GM19467 (cell line): ENCODE measurements around the gene APOBEC3C.
"Not testable (repeated sequence)": the region's sequence is repeated elsewhere in the genome, so short reads cannot be mapped to it uniquely, and the experiment has no call there.

ENCODE experiments used
- ATAC-seq: cut with Tn5 transposase; IDR thresholded peaks from one replicate; pipeline ENCODE4 v1.9.1; 2021; ENCODE audit warnings: mild to moderate bottlenecking, moderate library complexity; ENCODE audit not compliant: unreplicated experiment

Gene APOBEC3C

DNA sequence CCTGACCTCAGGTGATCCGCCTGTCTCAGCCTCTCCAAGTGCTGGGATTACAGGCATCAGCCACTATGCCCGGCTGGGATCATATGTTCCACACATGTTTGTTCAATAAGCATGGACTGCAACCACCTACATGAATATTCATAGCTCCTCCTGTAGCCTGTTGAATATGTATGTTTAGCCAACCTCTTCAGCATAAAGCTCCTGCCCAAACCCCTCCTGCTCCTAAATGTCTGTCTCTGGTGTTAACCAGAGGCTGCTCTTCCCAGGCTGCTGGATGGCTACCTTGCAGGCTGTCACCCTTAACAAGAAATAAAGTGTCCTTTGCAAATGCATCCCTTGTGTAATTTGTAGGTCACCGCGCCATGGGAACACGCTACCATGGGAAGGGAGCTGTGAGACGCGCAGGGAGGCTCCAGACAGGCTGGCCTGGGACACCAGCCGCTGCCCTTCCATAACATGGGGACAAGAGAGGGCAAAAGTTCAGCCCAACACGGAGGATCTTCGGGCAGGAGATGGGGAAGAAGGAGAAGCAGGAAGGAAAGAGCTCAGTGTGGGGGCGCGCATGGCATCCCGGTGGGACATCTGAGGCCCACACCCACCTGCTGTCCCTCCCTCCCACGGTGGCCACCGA is 6.1 kb downstream of the APOBEC3C start:
- not testable (repeated sequence) for ATAC-seq

DNA sequence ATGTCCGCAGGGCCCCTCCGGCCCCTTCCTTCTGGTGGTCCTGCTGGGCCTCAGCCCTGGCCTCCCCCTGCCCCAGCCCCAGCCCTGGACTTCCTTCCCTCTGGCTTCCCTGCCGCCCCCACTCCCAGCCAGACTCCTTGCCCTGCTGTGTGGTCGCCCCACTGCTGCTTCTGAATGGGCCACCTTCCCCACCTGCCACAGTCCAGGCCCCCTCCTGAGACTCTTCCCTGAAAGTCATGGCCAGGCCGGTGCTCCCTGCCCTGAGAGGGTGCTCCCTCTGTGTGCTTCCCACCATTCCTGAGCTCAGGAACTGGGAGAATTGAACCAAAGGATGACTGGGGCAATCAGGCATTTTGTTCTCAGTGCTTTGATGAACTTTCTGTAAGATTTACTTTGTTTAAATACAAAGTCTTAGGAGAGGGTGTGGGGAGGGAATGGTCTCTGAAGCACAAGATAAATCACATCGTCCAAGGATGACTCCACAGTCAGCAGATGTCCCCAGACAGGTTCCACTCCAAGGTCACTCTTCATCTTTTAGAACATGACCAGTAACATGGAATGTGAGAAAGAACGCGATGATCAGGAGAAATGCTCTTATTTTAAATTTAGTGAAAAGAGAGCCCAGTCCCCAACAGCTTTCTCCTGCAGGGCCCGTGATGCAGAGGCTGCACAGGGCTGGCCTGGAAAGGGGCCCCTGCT is 7.6 kb downstream of the APOBEC3C start:
- no peak for ATAC-seq

GRCh38 chr22:39024519-39025308 is 10.7 kb downstream of the APOBEC3C start:
- ATAC-seq: no peak

GRCh38 chr22:39026509-39027150 is 12.6 kb downstream of the APOBEC3C start:
- no peak for ATAC-seq

- ATAC-seq: no peak
Observed at GRCh38 chr22:39027717-39028116, 13.7 kb downstream of the APOBEC3C start.

- no peak for ATAC-seq
Observed at GRCh38 chr22:39028281-39028680, 14.2 kb downstream of the APOBEC3C start.

- no peak for ATAC-seq
Observed at GRCh38 chr22:39029227-39029626, 15.2 kb downstream of the APOBEC3C start.

GRCh38 chr22:39030705-39031104 is 16.6 kb downstream of the APOBEC3C start:
- ATAC-seq: no peak

DNA sequence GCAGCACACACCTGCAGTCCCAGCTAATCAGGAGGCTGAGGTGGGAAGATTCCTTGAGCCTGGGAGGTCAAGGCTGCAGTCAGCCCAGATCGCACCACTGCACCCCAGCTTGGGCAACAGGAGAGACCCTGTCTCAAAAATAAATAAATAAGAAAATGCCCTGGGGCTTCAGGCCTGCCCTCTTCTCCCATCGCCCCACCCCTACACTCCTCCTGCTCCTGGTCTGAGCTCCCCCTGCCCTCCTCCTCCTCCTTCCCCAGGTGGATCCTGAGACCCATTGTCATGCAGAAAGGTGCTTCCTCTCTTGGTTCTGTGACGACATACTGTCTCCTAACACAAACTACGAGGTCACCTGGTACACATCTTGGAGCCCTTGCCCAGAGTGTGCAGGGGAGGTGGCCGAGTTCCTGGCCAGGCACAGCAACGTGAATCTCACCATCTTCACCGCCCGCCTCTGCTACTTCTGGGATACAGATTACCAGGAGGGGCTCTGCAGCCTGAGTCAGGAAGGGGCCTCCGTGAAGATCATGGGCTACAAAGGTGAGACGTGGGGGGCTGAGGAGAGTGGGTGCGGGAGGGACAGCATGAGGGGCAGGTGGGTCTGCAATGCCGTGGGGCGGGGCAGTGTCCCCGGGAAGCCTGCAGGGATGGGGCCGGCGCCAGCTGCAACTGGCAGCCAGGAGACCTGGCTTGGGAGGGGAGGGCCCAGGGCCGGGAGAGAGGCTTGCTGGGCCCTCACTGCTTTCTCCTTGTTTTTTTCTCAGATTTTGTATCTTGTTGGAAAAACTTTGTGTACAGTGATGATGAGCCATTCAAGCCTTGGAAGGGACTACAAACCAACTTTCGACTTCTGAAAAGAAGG is 17.6 kb downstream of the APOBEC3C start:
- not testable (repeated sequence) for ATAC-seq

GRCh38 chr22:39037071-39037470 is 23.0 kb downstream of the APOBEC3C start:
- not testable (repeated sequence) for ATAC-seq

- ATAC-seq: no peak
Observed at GRCh38 chr22:39039306-39040126, 25.5 kb downstream of the APOBEC3C start.

- not testable (repeated sequence) for ATAC-seq
Observed at GRCh38 chr22:39040155-39040537, 26.1 kb downstream of the APOBEC3C start.

- ATAC-seq: peak; percentile 84
Observed at GRCh38 chr22:39040538-39041296, 26.7 kb downstream of the APOBEC3C start, which contains the start of gene APOBEC3F. APOBEC3F (plus strand) TSS chr22:39040864; CDS start chr22:39040961, 97 bp downstream.

- no peak for ATAC-seq
Observed at GRCh38 chr22:39041908-39042307, 27.9 kb downstream of the APOBEC3C start.

DNA sequence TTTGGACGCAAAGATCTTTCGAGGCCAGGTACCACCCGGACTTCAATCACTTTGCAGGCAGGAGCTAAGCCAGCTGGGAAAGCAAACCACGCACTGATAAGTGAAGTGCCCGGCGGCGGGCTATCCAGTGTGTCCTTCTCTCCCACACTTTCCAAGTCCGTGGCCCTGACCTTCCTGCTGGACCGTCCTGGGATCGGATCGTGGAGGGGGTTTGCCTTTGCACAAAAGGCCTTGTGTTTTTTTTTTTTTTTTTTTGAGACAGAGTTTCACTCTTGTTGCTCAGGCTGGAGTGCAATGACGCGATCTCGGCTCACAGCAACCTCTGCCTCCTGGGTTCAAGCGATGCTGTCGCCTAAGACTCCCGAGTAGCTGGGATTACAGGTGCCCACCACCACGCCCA is 29.0 kb downstream of the APOBEC3C start:
- ATAC-seq: not testable (repeated sequence)

- ATAC-seq: not testable (repeated sequence)
Observed at GRCh38 chr22:39045136-39045535, 31.1 kb downstream of the APOBEC3C start.

DNA sequence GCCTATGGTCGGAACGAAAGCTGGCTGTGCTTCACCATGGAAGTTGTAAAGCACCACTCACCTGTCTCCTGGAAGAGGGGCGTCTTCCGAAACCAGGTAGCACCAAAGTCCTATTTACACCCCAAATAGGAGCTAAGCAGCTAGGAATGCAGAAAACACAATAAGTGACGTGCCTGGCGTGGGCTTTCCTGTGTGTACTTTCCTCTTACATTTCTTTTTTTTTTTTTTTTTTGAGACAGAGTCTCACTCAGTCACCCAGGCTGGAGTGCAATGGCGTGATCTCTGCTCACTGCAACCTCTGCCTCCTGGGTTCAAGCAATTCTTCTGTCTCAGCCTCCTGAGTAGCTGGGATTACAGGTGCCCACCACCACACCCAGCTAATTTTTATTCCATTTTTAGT is 35.4 kb downstream of the APOBEC3C start:
- not testable (repeated sequence) for ATAC-seq

DNA sequence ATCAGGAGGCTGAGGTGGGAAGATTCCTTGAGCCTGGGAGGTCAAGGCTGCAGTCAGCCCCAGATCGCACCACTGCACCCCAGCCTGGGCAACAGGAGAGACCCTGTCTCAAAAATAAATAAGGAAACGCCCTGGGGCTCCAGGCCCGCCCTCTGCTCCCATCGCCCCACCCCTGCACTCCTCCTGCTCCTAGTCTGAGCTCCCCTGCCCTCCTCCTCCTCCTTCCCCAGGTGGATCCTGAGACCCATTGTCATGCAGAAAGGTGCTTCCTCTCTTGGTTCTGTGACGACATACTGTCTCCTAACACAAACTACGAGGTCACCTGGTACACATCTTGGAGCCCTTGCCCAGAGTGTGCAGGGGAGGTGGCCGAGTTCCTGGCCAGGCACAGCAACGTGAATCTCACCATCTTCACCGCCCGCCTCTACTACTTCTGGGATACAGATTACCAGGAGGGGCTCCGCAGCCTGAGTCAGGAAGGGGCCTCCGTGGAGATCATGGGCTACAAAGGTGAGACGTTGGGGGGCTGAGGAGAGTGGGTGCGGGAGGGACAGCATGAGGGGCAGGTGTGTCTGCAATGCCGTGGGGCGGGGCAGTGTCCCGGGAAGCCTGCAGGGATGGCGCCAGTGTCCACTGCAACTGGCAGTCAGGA is 37.9 kb downstream of the APOBEC3C start:
- not testable (repeated sequence) for ATAC-seq
